HEK293 (cell line): Measurements from ENCODE around the gene LZTR1.

Source experiments
- CTCF ChIA-PET: fragments of 350-600 bp; formaldehyde crosslinking; extraction: SDS; loops from one replicate; lab custom pipeline; 2021; ENCODE audit warnings: antibody characterized with exemption; lab: Yijun Ruan, JAX
- POLR2A ChIA-PET: fragments of 300-600 bp; formaldehyde crosslinking; extraction: SDS; loops from one replicate; lab custom pipeline; 2020; ENCODE audit warnings: antibody characterized with exemption, inconsistent platforms; lab: Yijun Ruan, JAX
- H3K27ac ChIP-seq: fragments of 200-500 bp; sonication (Bioruptor generic); 2 replicates; pipeline ENCODE4 v1.5.1; 2014; ENCODE audit warnings: low read depth, low read length, control low read depth, inconsistent platforms; ENCODE audit errors: extremely low read depth
- H3K36me3 ChIP-seq, 2 experiments: fragments of 200-500 bp in 1 of 2; sonication (Bioruptor generic) in 1 of 2; 1 replicate in 1 of 2; 2 replicates in 1 of 2; pipeline ENCODE4 v1.5.1; 2014 to 2017; ENCODE audit warnings: inconsistent platforms in 2 of 2, low read length in 2 of 2; ENCODE audit not compliant: control insufficient read depth in 2 of 2, insufficient read depth in 1 of 2
- H3K4me1 ChIP-seq: fragments of 200-500 bp; sonication (Bioruptor generic); 2 replicates; pipeline ENCODE4 v1.5.1; 2014; ENCODE audit warnings: mild to moderate bottlenecking, low read length, inconsistent platforms; ENCODE audit not compliant: control insufficient read depth, insufficient read depth
- H3K4me3 ChIP-seq: 2 replicates; pipeline ENCODE4 v1.5.1; 2011; ENCODE audit warnings: low read depth, mild to moderate bottlenecking, control low read depth, low read length, moderate library complexity
- H3K9me3 ChIP-seq: fragments of 200-500 bp; sonication (Bioruptor generic); 2 replicates; pipeline ENCODE4 v1.5.1; 2014; ENCODE audit warnings: low read depth, low read length, inconsistent platforms; ENCODE audit not compliant: control insufficient read depth, insufficient read depth
- BCL11B ChIP-seq: fragments of 450-650 bp; formaldehyde crosslinking; IDR thresholded peaks from 2 replicates; pipeline ENCODE4 v1.5.1; 2016; ENCODE audit warnings: low read depth, missing biosample characterization, missing genetic modification characterization
- HOXC10 ChIP-seq: sonication (generic); formaldehyde crosslinking; IDR thresholded peaks from 2 replicates; pipeline ENCODE4 v1.8.1; 2023; ENCODE audit warnings: mild to moderate bottlenecking, missing genetic modification reagents
- HOXD13 ChIP-seq: sonication (generic); formaldehyde crosslinking; IDR thresholded peaks from 2 replicates; pipeline ENCODE4 v1.8.0; 2022; ENCODE audit warnings: missing genetic modification reagents, borderline replicate concordance
- OSR2 ChIP-seq: fragments of 450-650 bp; formaldehyde crosslinking; IDR thresholded peaks from 2 replicates; pipeline ENCODE4 v1.5.1; 2016; ENCODE audit warnings: missing biosample characterization, missing genetic modification characterization
- SP2 ChIP-seq: fragments of 450-650 bp; formaldehyde crosslinking; IDR thresholded peaks from 2 replicates; pipeline ENCODE4 v1.5.1; 2016; ENCODE audit warnings: missing biosample characterization, missing genetic modification characterization
- TRIM28 ChIP-seq: IDR thresholded peaks from 2 replicates; pipeline ENCODE4 v1.6.1; 2011; ENCODE audit warnings: low read length, control low read depth, borderline replicate concordance
- ZBTB26 ChIP-seq: fragments of 450-650 bp; formaldehyde crosslinking; optimal IDR thresholded peaks from 2 replicates; pipeline ENCODE3; 2016; ENCODE audit warnings: missing biosample characterization, mild to moderate bottlenecking, missing genetic modification characterization
- ZNF114 ChIP-seq: fragments of 450-650 bp; formaldehyde crosslinking; IDR thresholded peaks from 2 replicates; pipeline ENCODE4 v1.5.0; 2017; ENCODE audit warnings: missing biosample characterization, missing genetic modification characterization
- ZNF146 ChIP-seq: fragments of 450-650 bp; formaldehyde crosslinking; IDR thresholded peaks from 2 replicates; pipeline ENCODE4 v1.5.1; 2016; ENCODE audit warnings: missing biosample characterization, missing genetic modification characterization
- ZNF175 ChIP-seq: fragments of 450-650 bp; formaldehyde crosslinking; IDR thresholded peaks from 2 replicates; pipeline ENCODE4 v1.5.1; 2016; ENCODE audit warnings: missing biosample characterization, missing genetic modification characterization
- ZNF184 ChIP-seq: fragments of 450-650 bp; IDR thresholded peaks from 2 replicates; pipeline ENCODE4 v1.5.1; 2018; ENCODE audit warnings: missing biosample characterization, mild to moderate bottlenecking, missing genetic modification characterization
- ZNF211 ChIP-seq: fragments of 450-650 bp; formaldehyde crosslinking; IDR thresholded peaks from 2 replicates; pipeline ENCODE4 v1.5.1; 2016; ENCODE audit warnings: low read depth, missing biosample characterization, missing genetic modification characterization
- ZNF239 ChIP-seq: fragments of 450-650 bp; formaldehyde crosslinking; IDR thresholded peaks from 2 replicates; pipeline ENCODE4 v1.5.1; 2016; ENCODE audit warnings: missing biosample characterization, missing genetic modification characterization
- ZNF248 ChIP-seq: fragments of 450-650 bp; formaldehyde crosslinking; IDR thresholded peaks from 2 replicates; pipeline ENCODE4 v1.5.1; 2017; ENCODE audit warnings: missing biosample characterization, missing genetic modification characterization
- ZNF324 ChIP-seq: fragments of 450-650 bp; formaldehyde crosslinking; IDR thresholded peaks from 2 replicates; pipeline ENCODE4 v1.5.1; 2016; ENCODE audit warnings: missing biosample characterization, missing genetic modification characterization
- ZNF335 ChIP-seq: fragments of 450-650 bp; formaldehyde crosslinking; conservative IDR thresholded peaks from 2 replicates; pipeline ENCODE4 v1.5.1; 2016; ENCODE audit warnings: missing biosample characterization, missing genetic modification characterization
- ZNF571 ChIP-seq: fragments of 450-650 bp; formaldehyde crosslinking; IDR thresholded peaks from 2 replicates; pipeline ENCODE4 v1.5.0; 2017; ENCODE audit warnings: missing biosample characterization, missing genetic modification characterization
- ZNF580 ChIP-seq: fragments of 450-650 bp; formaldehyde crosslinking; IDR thresholded peaks from 2 replicates; pipeline ENCODE4 v1.5.1; 2016; ENCODE audit warnings: missing biosample characterization, missing genetic modification characterization
- ZNF596 ChIP-seq: fragments of 450-650 bp; IDR thresholded peaks from 2 replicates; pipeline ENCODE4 v1.5.0; 2018; ENCODE audit warnings: missing biosample characterization, mild to moderate bottlenecking, missing genetic modification characterization, moderate library complexity
- ZNF658 ChIP-seq: fragments of 450-650 bp; formaldehyde crosslinking; IDR thresholded peaks from 2 replicates; pipeline ENCODE4; 2016; ENCODE audit warnings: missing biosample characterization, missing genetic modification characterization
- ZNF701 ChIP-seq: fragments of 450-650 bp; formaldehyde crosslinking; IDR thresholded peaks from 2 replicates; pipeline ENCODE4 v1.5.1; 2016; ENCODE audit warnings: missing biosample characterization, missing genetic modification characterization
- ZNF777 ChIP-seq: fragments of 450-650 bp; formaldehyde crosslinking; IDR thresholded peaks from 2 replicates; pipeline ENCODE4 v1.5.1; 2017; ENCODE audit warnings: missing biosample characterization, missing genetic modification characterization, borderline replicate concordance
- ZNF830 ChIP-seq: fragments of 450-650 bp; IDR thresholded peaks from 2 replicates; pipeline ENCODE4 v1.5.0; 2018; ENCODE audit warnings: missing biosample characterization, missing genetic modification characterization, low read depth, mild to moderate bottlenecking, moderate library complexity
- ZXDB ChIP-seq: fragments of 450-650 bp; formaldehyde crosslinking; IDR thresholded peaks from 2 replicates; pipeline ENCODE4 v1.5.1; 2016; ENCODE audit warnings: missing biosample characterization, missing genetic modification characterization
- TF ChIP-seq, protein P1 (sequence below): fragments of 450-650 bp; formaldehyde crosslinking; IDR thresholded peaks from 2 replicates; pipeline ENCODE4 v1.5.1; 2016; ENCODE audit warnings: missing biosample characterization, missing genetic modification characterization
- TF ChIP-seq, protein P2 (sequence below): sonication (generic); formaldehyde crosslinking; IDR thresholded peaks from 2 replicates; pipeline ENCODE4 v1.8.1; 2022; ENCODE audit warnings: mild to moderate bottlenecking, moderate library complexity, missing genetic modification reagents

LZTR1 gene

GRCh38 chr22:20959578-20960461, 22.3 kb upstream of the LZTR1 start:
- no peak overlapping the region for H3K27ac ChIP-seq
- no peak overlapping the region for H3K4me3 ChIP-seq
- TF ChIP-seq, protein P1, sequence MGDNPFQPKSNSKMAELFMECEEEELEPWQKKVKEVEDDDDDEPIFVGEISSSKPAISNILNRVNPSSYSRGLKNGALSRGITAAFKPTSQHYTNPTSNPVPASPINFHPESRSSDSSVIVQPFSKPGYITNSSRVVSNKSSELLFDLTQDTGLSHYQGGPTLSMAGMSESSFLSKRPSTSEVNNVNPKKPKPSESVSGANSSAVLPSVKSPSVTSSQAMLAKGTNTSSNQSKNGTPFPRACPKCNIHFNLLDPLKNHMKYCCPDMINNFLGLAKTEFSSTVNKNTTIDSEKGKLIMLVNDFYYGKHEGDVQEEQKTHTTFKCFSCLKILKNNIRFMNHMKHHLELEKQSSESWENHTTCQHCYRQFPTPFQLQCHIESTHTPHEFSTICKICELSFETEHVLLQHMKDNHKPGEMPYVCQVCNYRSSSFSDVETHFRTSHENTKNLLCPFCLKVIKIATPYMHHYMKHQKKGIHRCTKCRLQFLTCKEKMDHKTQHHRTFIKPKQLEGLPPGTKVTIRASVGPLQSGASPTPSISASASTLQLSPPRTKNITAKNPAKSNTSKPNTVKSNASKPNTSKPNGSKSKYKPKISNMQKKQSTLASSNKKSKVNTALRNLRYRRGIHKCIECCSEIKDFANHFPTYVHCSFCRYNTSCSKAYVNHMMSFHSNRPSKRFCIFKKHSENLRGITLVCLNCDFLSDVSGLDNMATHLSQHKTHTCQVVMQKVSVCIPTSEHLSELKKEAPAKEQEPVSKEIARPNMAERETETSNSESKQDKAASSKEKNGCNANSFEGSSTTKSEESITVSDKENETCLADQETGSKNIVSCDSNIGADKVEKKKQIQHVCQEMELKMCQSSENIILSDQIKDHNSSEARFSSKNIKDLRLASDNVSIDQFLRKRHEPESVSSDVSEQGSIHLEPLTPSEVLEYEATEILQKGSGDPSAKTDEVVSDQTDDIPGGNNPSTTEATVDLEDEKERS, result 0 out of 2 replicates have a peak, but pooled peaks have one; percentile 33
- TF ChIP-seq ZXDB (tag by site-specific recombination), result no peak
- TF ChIP-seq ZNF580 (tag by site-specific recombination), result 0 out of 2 replicates have a peak, but pooled peaks have one; percentile 21
- no peak for TF ChIP-seq ZNF324 (tag by site-specific recombination)
- no peak for TF ChIP-seq ZNF596 (tag by site-specific recombination)
- peak; percentile 78 for TF ChIP-seq ZNF146 (tag by site-specific recombination)
- ChIA-PET CTCF (interaction anchor here (0.6 to 4.5 kb wide), 9 partner anchors 8 to 294 kb away, joined by 3 to 22 read pairs (median 4); partner anchors contain the start of gene LZTR1), POLR2A (interaction anchor here (0.8 kb wide), 1 partner anchor 22 kb away, joined by 3 read pairs; the partner anchor contains the start of gene LZTR1)
- no peaks in the 10 kb centered on the region; a peak in 1 of 3 replicates for H3K36me3 ChIP-seq
- no peaks in the 10 kb centered on the region for H3K4me1 ChIP-seq
- no peaks in the 10 kb centered on the region for H3K9me3 ChIP-seq

DNA sequence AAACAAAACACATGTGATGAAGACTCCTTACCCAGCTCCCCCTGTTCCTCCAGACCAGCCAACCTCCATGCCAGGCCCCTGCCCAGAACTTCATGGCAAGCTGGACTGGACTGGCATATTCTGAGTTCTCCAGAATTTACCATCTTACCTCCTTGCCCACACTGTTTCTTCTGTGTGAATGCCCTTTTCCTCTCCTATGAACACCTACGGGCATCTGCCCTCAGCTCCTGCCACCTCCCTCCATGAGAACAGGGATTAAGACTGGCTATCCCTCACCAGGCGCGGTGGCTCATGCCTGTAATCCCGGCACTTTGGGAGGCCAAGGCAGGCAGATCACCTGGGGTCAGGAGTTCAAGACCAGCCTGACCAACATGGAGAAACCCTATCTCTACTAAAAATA, 21.5 kb upstream of the LZTR1 start:
- Histone ChIP-seq H3K27ac (no peak overlapping the region), H3K36me3 (no peaks in the 10 kb centered on the region; a peak in 1 of 3 replicates), H3K4me3 (no peak overlapping the region)
- no peak for TF ChIP-seq ZNF335 (tag by site-specific recombination)
- no peak for TF ChIP-seq HOXC10 (CRISPR knock-in tag)
- no peak for TF ChIP-seq ZNF248 (tag by site-specific recombination)
- no peak for TF ChIP-seq ZNF830 (tag by site-specific recombination)
- no peak for TF ChIP-seq ZNF596 (tag by site-specific recombination)
- no peak for TF ChIP-seq ZNF658
- no peak for TF ChIP-seq ZNF175 (tag by site-specific recombination)
- no peak for TF ChIP-seq TRIM28
- TF ChIP-seq ZNF571, result no peak
- no peak for TF ChIP-seq ZNF239
- TF ChIP-seq ZBTB26, result no peak
- TF ChIP-seq, all 188 proteins: peak for 0
- no peaks in the 10 kb centered on the region for H3K9me3 ChIP-seq
- ChIA-PET POLR2A (interaction anchor here (0.8 kb wide), 1 partner anchor 22 kb away, joined by 3 read pairs; the partner anchor contains the start of gene LZTR1), CTCF (interaction anchor here (0.7 to 4.5 kb wide), 6 partner anchors 16 to 75 kb away, joined by 3 to 14 read pairs (median 4); partner anchors contain the start of gene LZTR1)
- no peaks in the 10 kb centered on the region for H3K4me1 ChIP-seq

DNA sequence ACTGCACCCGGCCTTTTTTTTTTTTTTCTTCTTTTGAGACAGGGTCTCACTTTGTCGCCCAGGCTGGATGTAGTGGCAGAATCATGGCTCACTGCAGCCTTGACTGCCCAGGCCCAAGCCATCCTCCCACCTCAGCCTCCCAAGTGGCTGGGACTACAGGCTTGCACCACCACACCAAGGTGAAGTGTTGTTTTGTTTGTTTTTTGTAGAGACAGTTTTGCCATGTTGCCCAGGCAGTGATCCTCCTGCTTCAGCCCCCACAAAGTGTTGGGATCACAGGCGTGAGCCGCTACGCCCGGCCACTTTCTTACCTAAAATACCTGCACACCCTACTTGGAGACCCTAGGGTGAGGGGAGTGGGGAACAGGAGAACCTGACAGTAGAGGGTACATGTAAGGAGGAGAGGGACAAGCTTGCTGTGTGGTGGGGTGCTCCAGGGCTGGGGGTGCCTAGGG, 19.6 kb upstream of the LZTR1 start:
- CTCF ChIA-PET, result interaction anchor here (1.2 to 4.5 kb wide), 7 partner anchors 10 to 141 kb away, joined by 3 to 14 read pairs (median 5); partner anchors contain the start of gene LZTR1
- POLR2A ChIA-PET, result no interaction called here
- H3K27ac ChIP-seq, result no peak overlapping the region
- TF ChIP-seq OSR2 (tag by site-specific recombination) (no peak), ZNF701 (tag by site-specific recombination) (no peak), ZNF777 (tag by site-specific recombination) (no peak), HOXD13 (CRISPR knock-in tag) (no peak), ZNF114 (no peak), SP2 (tag by site-specific recombination) (no peak), ZNF571 (no peak), ZNF211 (no peak), BCL11B (no peak), ZNF184 (tag by site-specific recombination) (no peak)
- TF ChIP-seq, protein P2, sequence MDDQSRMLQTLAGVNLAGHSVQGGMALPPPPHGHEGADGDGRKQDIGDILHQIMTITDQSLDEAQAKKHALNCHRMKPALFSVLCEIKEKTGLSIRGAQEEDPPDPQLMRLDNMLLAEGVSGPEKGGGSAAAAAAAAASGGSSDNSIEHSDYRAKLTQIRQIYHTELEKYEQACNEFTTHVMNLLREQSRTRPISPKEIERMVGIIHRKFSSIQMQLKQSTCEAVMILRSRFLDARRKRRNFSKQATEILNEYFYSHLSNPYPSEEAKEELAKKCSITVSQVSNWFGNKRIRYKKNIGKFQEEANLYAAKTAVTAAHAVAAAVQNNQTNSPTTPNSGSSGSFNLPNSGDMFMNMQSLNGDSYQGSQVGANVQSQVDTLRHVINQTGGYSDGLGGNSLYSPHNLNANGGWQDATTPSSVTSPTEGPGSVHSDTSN (CRISPR knock-in tag), result no peak

More for the DNA sequence above, 19.6 kb upstream of the LZTR1 start:
- no peaks in the 10 kb centered on the region for H3K9me3 ChIP-seq
- no peaks in the 10 kb centered on the region for H3K4me1 ChIP-seq
- no peak overlapping the region for H3K4me3 ChIP-seq
- H3K36me3 ChIP-seq, result no peaks in the 10 kb centered on the region
